Measurements from ENCODE around the gene RAB22A.
"Not testable (repeated sequence)": the region's sequence is repeated elsewhere in the genome, so short reads cannot be mapped to it uniquely, and the experiment has no call there.

The RAB22A gene

DNA sequence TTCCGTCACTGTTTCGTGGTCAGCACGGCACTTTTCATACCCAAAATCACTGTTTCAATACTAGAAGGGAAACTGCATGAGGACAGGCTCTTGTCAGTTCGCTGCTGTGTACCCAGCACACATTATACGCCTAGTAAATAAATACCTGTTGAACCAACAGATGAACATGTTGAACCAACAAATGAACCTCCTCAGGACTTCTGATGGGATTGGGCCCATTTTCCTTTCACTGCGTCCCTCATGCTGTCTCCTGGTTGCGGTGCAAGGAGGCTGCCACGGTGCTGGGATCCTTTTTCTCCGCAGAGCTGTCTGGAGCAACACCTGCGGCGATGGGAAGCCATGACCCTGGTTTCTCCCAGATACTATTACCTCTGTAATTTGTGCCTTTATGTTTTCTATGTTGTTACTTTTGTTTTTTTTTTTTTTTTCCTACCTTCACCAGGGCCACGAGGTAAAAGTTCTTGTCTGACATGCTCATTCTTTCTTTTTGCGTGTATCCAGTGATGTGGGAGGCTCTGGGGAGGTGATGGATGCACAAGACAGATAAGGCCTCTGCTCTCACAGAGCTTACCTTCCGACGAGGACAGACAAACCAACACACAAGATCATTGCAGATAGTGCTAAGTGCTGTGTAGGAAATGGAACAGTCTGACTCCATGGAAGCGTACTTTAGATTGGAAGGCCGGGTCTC, 80.6 kb downstream of the RAB22A start:
- no peak for DNase-seq

DNA sequence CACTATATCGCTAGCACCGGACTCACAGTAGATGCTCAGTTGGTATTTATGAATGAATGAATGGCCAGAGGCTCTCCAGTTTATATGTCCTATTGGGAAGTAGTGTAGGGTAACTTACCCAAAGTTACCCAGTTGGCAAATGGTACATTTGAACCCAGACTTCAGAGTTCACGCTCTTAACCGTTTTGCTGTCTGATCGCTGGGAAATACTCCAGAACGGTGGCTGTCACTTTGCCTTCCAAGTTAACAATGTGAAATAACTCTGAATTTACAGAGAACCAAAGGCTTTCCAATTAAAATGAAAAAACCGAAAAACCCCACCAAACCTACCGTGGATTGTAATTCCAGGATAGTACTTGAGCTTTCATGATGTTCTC, 81.1 kb downstream of the RAB22A start:
- no peak for DNase-seq

DNA sequence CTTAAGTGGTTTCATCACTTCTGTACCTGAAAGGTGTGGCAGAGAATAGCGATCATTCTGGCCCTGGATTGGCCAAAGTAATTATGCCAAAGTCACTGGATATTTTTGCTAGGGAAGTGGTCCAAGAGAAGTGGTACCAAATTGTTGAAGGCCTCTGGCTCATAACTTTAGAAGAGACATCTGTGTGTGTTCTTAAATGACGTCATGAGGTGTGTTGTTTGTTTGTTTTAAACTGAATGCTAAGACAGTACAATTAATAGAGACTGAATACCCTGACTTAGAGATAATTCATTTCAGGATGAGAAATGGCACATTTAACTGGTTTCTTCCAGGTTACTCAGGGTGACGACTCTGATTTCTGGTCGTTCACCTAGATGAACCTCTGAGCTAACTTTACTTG, 82.8 kb downstream of the RAB22A start:
- DNase-seq, result no peak

DNA sequence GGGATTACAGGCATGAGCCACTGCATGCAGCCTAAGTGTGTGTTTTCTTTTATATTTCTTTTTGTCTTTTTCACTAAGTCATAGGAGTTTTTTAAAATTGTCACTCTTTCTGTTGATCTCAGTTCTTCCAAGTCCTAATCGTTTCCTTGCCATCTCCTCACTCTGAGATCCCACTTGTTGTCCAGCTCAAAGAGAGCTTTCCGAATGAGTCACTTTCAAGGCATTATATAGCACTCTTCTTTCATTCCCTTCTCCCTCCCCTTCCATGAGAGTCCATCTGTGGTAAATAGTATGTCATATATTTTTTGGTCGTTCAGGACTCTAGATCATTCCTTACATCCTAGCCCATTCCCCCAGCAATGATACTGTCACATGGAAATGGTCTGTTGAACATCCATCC, 83.8 kb downstream of the RAB22A start:
- DNase-seq, result no peak

DNA sequence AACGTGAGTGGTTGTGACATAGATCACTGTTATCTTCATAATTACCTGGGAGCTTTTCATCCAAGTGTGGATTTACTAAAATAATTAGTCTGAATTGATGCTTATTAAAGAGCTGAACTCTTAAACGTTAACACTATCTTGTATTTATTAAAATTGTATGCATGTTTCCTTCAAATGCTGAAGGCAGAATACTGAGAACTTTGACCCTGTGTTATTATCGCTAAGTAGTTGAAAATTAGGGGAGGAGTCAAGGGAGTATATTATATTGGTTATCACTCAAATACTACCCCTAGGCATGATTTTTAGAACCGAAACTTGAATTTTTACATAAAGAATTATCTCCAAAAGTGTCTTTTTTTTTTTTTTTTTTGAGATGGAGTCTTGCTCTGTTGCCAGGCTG, 85.3 kb downstream of the RAB22A start:
- no peak for DNase-seq

DNA sequence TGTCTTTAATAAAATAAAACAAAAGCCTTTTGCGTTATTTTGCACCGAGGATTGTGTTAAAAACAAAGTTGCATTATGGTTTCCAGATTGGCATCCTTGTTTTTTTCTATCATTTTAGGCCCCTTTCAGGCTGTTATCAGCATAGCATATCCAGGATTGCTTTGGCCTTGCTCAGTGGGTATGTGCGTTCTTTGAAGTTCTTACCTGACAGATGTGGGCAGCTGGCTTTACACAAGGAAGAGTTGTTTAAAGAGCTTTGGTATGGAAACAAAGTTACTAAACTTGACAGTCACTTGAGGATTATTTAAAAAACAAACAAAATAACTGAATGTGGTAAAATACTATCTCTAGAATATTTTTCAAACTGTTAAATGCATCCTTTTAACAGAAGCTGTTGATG, 86.1 kb downstream of the RAB22A start:
- no peak for DNase-seq

DNA sequence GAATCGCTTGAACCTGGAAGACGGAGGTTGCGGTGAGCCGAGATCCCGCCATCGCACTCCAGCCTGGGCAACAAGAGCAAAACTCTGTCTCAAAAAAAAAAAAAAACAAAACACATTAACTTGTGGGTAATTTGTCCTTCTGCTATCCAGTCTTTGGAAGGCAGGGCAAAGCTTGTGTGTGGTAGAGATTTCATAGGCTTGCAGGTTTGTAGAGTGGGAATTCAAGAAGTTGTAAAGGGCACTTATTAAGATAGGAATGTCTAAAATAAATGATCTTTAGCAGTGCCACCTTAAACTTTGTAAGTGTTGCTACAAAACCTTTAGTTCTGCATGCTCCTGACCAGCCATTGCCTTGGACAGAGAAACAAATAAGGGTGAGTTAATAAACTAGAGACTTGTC, 87.9 kb downstream of the RAB22A start:
- no peak for DNase-seq

DNA sequence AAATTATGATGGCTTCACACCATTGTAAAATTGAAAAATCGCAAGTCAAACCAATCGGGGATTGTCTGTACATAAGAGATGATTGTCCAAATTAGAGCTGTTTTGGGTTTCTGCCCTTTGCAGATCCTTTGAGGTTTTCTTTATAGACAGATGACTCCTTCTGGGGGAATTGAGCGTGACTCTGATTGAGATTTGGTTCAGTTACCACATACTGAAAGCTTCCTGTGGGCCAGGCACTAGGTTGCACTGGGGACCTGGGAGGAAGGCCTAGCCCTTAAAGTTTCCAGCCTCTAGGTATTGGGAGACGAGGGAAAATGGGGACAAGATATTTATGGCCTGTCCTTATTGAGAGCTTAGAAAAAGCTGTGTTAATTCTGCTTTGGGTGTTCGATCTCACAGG, 88.7 kb downstream of the RAB22A start:
- no peak for DNase-seq

DNA sequence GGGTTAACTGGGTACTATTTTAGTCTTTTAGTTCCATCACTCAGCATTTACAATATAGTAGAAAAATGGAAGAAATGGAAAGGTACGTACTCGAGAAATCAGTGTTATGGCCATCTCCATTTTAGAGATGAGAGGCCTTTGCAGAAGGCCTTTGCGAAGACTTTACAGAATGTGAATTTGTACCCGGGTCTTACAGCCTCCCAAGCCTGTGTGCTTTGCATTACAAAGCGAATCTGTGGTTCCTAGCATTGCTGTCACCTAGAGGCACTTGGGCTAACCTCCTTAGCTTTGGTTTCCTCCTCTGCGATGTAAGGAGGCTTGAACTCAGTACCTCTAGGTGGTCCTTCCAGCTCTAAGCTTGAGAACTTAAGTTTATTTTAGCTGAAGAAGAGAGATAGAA, 90.4 kb downstream of the RAB22A start:
- DNase-seq, result no peak

DNA sequence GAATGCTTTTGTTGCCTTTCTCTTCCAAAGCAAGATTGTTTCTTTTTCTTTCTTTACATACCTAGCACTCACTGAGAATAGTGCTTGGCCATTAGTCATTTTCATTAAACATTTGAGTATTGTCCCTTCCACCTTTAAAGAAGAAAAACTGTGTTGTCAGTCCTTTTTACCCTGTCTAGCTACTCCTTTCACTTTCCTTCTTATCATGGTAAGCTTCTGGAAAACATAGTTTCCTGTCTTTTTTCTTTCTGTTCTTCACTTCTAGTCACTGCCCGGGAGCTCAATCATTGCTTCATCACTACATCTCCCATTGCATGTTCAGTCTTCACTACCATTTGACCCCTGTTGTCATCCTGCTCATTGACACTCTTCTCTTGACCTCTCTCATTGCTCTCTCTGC, 91.6 kb downstream of the RAB22A start:
- DNase-seq, result no peak

DNA sequence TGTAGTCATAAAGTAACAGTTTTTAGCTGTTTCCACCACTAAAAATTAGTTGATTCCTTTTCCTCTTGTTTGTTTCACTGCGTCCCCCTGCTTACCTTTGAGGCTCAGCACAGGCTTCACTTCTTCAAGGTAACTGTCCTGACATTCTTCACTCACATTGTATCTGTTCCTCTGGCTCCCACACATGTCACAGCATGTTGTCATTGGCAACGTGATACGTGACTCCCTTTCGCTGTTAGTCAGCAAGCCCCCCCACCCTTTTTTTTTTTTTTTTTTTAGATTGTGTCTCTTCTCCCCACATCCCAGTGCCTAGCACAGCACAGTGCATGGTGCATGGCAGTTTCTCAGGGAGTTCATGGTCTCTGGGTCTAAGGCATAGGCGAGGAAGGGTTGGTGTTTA, 92.8 kb downstream of the RAB22A start:
- DNase-seq, result no peak

DNA sequence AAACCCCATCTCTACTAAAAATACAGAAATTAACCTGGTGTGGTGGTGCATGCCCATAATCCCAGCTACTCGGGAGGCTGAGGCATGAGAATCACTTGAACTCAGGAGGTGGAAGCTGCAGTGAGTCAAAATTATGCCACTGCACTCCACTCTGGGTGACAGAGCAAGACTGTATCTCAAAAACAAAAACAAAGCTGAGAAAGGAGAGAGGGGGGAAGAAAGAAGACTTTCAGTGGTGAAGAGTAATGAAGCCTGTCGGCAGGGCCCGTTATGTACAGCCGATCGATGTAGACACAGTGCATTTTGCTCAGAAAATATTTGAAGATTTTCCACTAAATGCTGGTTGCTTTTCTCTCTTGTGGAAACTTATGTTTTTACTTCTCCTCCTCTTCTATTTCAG, 93.3 kb downstream of the RAB22A start:
- no peak for DNase-seq

DNA sequence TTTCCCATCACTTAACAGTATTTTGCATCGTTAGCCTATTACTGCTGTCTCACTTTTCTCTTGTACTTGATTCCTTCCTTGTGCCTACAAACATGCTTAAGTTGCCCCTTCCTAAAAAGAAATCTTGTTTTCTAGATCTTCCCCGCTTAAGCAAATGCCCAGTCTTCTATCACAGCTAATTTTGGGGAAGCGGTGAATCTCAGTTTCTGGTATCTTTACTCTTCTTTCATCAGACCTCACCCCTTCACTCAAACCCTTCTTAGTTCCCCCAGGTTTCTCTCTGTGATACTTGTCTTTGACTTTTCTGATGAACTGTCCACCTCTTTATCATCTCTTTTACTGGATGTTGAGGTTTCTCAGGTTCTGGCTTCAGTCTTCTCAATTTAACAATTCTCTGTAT, 93.8 kb downstream of the RAB22A start:
- no peak for DNase-seq

DNA sequence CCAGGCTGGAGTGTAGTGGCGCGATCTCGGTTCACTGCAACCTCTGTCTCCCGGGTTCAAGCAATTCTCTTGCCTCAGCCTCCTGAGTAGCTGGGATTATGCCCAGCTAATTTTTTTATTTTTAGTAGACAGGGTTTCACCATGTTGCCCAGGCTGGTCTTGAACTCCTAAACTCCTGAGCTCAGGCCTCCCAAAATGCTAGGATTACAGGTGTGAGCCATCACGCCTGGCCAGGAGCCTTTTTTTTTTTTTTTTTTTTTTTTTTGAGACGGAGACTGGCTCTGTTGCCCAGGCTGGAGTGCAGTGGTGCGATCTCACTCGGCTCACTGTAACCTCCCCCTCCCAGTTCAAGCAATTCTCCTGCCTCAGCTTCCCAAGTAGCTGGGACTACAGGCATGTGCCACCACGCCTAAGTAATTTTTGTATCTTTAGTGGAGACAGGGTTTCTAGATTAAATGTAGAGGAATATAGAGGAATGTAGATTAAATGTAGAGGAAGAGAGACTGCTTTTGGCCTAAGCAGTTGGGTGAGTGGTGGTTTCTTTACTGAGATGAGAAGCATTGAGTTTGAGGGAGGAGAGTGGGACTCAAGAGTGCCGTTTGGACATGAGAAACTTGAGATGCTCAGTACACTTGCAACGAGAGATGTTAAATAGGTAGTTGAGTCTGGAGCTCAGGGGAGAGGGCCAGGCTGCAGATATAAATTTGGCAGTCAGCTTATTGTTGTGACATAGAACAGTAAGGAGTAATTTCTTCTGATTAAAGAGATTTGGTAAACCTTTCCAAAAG, 96.2 kb downstream of the RAB22A start:
- no peak for DNase-seq

DNA sequence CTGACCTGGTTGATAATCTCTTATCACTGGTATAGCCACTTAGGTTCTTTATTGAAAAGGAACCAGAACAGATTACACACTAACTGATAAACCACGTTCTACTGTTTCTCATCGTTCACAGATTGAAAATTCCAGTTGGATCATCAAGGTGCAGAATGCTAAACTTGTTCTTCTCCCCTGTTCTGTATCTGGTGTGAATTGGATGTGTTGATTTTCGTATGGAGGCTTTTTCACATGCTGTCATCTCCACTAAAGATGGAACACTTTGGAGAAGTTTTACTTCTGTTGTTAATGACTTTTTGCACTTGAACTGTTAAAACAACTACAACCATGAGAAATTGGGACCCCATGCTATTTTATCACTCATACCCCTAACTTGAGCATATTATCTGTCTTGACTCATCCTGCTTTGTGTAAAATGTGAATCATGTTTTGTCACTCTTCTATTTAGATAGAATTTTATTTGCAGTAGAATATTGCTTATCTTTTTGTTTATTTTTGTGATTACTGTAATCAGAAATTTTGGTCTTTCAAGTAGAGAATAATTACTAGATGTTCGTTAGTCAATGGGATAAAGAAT, 97.0 kb downstream of the RAB22A start:
- no peak for DNase-seq

DNA sequence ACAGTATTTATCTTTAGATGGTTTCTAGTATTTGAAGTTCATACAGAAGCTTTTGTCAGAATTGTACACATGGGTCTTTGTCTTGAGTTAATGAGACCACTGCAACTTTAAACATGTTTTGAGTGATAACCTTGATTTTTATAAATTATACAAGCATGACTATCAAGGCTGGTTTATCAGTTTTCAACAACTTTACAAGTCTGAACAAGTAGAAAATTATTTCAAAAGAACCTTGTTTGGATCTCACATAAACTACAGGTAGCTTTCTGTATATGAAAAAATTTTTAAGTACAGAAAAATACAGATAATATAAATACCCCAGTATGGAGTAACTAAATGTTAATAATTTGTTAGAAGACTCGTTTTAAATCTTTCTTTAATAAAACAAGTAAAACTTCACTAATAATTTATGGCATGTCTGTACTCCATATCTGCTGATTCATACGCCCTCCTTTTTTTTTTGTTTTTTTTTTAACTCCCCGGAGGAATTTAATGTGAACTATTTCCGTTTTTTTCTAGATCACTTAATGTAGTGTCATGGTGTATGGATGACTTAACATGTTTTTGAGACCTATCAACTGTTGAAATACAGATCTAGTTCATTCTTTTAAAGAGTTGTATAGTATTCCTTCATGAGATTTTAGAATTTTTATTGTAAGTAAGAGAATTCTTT, 97.8 kb downstream of the RAB22A start:
- DNase-seq, result peak; percentile 55 to 61

DNA sequence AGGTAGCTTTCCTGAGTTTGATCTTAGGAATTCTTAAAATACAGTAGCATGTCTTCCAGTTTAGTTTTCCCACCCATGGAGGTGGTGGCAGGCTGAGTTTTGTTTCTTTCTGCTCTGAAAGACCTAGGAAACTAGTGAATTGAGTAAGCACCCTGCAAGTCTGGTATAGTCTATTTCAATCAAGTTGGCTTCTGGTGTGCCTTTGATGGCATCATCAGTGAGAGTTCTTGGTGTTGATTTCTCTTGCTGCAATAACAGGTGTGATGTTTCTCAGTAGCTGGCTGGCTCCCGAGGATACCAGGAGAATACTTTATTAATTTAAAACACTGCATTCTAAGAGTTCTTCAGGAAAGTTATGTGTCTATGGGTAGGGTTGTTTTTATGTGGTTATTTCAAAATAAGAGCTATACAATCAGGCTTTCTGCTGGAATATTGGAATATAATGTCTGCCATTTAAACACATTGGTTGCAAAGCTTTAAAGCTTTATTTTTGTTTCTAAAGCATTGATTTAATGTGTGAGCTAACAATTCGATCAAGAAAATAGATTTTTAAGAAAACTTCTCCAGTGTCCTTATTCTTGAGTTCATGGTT, 98.5 kb downstream of the RAB22A start:
- DNase-seq, result peak; percentile 13 to 18

DNA sequence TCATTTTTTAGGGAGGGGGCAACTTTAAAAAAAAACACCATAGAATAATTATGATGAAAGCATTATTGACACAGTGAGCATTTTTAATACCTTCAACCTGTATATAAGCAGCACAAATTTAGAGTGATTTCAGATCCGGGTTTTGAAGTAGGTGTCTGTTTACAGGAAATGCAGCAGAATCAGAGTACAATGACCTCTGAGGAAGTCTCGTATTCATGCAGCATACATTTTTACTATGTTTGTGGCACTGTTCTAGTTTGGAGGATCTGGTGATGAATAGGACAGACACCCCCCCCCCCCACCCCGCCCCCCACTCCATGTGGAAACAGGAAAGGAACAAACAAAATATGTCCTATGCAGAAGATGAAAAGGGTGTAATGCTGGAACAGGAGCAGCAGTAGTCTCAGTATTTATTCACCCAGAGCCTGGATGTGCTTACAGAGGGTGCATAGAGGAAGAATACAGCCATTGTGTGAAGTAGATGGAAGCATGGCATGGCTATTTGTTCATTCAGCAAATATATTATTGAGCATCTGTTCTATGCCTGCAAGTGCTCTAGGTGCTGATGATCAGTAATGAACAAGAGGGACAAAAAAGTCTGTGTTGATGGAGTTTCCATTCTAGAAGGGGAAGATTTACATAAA, 99.2 kb downstream of the RAB22A start:
- no peak for DNase-seq

DNA sequence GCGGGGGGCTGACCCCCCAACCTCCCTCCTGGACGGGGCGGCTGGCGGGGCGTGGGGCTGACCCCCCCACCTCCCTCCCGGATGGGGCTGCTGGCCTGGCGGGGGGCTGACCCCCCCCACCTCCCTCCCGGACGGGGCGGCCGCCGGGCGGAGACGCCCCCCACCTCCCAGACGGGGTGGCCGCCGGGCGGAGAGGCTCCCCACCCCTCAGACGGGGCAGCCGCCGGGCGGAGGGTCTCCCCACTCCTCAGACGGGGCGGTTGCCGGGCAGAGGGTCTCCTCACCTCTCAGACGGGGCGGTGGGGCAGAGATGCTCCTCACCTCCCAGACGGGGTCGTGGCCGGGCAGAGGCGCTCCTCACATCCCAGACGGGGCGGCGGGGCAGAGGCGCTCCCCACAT, 104.7 kb downstream of the RAB22A start:
- not testable (repeated sequence) for DNase-seq

DNA sequence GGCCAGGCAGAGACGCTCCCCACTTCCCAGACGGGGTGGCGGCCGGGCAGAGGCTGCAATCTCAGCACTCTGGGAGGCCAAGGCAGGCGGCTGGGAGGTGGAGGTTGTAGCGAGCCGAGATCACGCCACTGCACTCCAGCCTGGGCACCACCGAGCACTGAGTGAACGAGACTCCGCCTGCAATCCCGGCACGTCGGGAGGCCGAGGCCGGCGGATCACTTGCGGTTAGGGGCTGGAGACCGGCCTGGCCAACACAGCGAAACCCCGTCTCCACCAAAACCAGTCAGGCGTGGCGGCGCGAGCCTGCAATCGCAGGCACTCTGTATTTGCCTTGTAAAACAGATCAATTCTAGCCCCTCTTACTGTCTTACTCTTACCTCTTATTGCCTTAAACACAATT, 105.3 kb downstream of the RAB22A start:
- not testable (repeated sequence) for DNase-seq

DNA sequence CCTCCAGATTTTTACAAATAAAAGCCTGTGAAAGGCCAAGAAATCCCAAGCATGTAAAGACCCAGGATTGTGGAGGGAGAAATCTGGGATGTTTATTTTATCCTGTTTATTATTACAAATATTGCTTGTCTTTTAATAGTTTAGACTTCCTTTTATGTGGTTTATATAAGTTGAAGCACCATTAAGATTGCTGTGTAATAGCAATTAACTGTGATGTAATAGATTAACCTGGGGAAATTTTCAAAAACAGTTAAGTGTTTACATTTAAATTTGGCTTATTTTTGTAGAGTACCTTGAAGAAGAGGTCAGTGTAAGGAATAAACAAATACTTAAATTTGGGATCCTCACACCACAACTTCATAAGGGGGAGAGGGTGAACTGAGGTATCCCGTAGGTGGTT, 106.5 kb downstream of the RAB22A start:
- no peak for DNase-seq

DNA sequence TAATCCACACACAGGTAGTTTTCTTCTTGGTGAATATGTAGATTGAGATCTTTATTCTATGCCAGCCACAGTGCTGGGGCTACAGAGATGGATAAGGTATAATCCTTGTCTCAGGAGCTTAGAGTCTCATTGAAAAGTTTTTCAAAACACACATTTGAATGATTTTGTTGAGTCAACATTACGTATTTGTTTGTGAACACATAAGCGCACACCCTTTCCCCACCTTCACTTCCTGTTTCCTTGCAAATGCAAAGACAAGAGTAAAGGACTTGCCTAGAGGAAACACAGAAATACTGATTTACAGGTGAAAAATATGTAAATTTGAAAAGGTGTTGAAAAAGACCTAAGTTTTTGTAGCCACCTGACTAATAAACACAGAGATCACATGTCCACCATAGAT, 107.3 kb downstream of the RAB22A start:
- no peak for DNase-seq
